Measurements from ENCODE around the gene PRSS23. TPM values are rescaled to one million over a fixed set of nuclear protein-coding genes. Genes with fewer than 3 reads are reported as not detected.

The PRSS23 gene, protein sequence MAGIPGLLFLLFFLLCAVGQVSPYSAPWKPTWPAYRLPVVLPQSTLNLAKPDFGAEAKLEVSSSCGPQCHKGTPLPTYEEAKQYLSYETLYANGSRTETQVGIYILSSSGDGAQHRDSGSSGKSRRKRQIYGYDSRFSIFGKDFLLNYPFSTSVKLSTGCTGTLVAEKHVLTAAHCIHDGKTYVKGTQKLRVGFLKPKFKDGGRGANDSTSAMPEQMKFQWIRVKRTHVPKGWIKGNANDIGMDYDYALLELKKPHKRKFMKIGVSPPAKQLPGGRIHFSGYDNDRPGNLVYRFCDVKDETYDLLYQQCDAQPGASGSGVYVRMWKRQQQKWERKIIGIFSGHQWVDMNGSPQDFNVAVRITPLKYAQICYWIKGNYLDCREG
- total RNA-seq: 1 to 10 TPM; 2.4 to 3.3 TPM
- 33.3 TPM for polyA plus RNA-seq (2013, experiment 1 of 2)
- polyA plus RNA-seq (2013, experiment 2 of 2): 32.0 TPM
- long read RNA-seq, experiment 1: 0 reads
- long read RNA-seq, experiment 2, full-length matches to known transcripts: 6 of 11 reads
- long read RNA-seq, experiment 2, partial matches to known transcripts: 0 of 11 reads
- long read RNA-seq, experiment 2, other reads (novel, unspliced or antisense): 5 of 11 reads
- long read RNA-seq, experiment 3, full-length matches to known transcripts: 22 of 45 reads
- long read RNA-seq, experiment 3, partial matches to known transcripts: 0 of 45 reads
- long read RNA-seq, experiment 3, other reads (novel, unspliced or antisense): 23 of 45 reads
- long read RNA-seq, experiment 4, partial matches to known transcripts: 0 of 2 reads
- long read RNA-seq, experiment 4, other reads (novel, unspliced or antisense): 2 of 2 reads

DNA sequence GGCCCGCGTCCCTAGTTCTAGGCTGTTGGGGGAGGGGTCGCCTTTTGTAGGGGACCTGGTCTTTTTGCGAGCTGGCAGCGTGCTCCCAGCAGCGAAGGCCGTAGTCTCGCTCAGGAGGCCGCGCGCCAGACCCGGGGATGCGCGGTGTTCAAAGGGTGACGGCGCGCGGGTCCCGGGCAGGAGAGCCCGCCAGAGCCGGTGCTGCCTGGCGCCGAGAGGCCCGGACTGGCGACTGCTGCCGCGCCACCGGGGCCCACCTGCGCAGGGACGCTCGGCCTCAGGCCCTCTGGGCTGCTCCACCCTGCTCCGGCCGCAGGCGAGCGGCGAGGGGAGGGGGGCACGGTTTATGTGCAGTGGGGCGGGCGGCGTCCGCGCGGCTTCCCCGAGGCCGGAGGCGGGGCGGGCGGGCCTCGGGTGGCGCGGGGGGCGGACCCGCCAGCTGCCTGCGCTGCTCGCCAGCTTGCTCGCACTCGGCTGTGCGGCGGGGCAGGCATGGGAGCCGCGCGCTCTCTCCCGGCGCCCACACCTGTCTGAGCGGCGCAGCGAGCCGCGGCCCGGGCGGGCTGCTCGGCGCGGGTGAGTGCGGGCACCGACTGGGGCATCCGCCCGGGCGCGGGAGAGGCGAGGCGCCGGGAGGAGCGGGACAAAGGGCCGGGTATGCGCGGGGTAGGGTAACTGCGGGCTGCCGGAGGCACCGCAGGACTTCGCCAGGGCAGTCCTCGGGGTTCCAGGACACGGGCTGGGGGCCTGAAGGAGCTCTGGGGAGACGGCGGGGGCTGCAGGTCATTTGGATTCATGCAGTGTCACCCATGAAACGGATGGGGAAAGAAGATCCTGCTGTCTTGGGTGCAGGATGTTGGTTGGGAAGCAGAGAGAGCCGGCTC lies at the start of gene PRSS23:
Gene PRSS23, plus strand, starts transcription at position 467 of the 884 bp plus-strand sequence. CDS start 7,102 bp downstream, outside the sequence.
- no peak within 1 kb of the TSS for H3K27ac ChIP-seq (ENCODE audit: low read depth, low read length)
- H3K27me3 ChIP-seq (ENCODE audit: control insufficient read depth, insufficient read depth, low read length, poor library complexity, severe bottlenecking): peaks cover 63% of the 10 kb centered on the region
- TF ChIP-seq, protein P1, sequence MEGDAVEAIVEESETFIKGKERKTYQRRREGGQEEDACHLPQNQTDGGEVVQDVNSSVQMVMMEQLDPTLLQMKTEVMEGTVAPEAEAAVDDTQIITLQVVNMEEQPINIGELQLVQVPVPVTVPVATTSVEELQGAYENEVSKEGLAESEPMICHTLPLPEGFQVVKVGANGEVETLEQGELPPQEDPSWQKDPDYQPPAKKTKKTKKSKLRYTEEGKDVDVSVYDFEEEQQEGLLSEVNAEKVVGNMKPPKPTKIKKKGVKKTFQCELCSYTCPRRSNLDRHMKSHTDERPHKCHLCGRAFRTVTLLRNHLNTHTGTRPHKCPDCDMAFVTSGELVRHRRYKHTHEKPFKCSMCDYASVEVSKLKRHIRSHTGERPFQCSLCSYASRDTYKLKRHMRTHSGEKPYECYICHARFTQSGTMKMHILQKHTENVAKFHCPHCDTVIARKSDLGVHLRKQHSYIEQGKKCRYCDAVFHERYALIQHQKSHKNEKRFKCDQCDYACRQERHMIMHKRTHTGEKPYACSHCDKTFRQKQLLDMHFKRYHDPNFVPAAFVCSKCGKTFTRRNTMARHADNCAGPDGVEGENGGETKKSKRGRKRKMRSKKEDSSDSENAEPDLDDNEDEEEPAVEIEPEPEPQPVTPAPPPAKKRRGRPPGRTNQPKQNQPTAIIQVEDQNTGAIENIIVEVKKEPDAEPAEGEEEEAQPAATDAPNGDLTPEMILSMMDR (conservative IDR thresholded peaks at IDR 0.05): no peak
- H3K4me1 Mint-ChIP-seq: peaks cover 33% of the 10 kb centered on the region
- no peaks in the 10 kb centered on the region for H3K36me3 ChIP-seq (ENCODE audit: control insufficient read depth, insufficient read depth, low read length)
- H3K4me3 ChIP-seq (ENCODE audit: low read length): peak within 1 kb of the TSS; percentile 83
- no peaks in the 10 kb centered on the region for H3K36me3 Mint-ChIP-seq (ENCODE audit: low read depth)
- peak; percentile 87 for DNase-seq
- H3K27ac Mint-ChIP-seq: no peak within 1 kb of the TSS
- no peaks in the 10 kb centered on the region for H3K9me3 ChIP-seq (ENCODE audit: control insufficient read depth, low read length)
- peaks cover 87% of the 10 kb centered on the region for H3K27me3 Mint-ChIP-seq (ENCODE audit: insufficient read depth)
- H3K9me3 Mint-ChIP-seq: no peaks in the 10 kb centered on the region
- H3K9ac ChIP-seq (ENCODE audit: extremely low read depth, low read length, poor library complexity, severe bottlenecking): peak within 1 kb of the TSS; percentile 37
- peak within 1 kb of the TSS; percentile 62 for H3K4me3 Mint-ChIP-seq
- WGBS, 2 experiments (ENCODE audit: insufficient coverage in 1 of 2, insufficient read length in 1 of 2): 0% methylated on average over 26 to 97 of the region's 97 CpGs
- peaks cover 23% of the 10 kb centered on the region for H3K4me1 ChIP-seq (ENCODE audit: control insufficient read depth, insufficient read depth, low read length)

DNA sequence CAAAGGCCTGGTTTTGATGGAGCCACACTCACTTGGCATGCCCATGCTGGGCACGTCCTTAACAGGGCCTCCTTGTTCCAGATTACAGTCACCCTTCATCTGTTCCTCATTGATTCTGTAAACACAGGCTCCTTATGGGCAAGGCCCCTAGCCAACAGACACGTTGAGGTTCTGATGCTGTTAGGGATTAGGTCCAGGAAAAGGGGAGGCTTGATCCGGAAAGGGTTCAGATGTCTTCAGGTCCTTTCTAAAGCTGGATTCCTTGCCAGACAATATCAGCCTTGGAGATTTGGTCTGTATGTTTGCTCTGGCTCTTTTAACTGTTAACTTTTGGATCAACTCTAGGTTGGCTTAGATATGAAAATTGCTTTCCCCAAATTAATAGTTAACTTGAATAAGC lies 46.9 kb upstream of the PRSS23 start:
- H3K4me1 ChIP-seq (ENCODE audit: control insufficient read depth, insufficient read depth, low read length): no peaks in the 10 kb centered on the region
- peaks cover under 1% of the 10 kb centered on the region for H3K4me1 Mint-ChIP-seq
- no peaks in the 10 kb centered on the region for H3K36me3 ChIP-seq (ENCODE audit: control insufficient read depth, insufficient read depth, low read length)
- H3K9me3 Mint-ChIP-seq: peaks cover 8% of the 10 kb centered on the region
- no peak overlapping the region for H3K4me3 ChIP-seq (ENCODE audit: low read length)
- TF ChIP-seq, protein P1 (conservative IDR thresholded peaks at IDR 0.05): no peak
- peaks cover 20% of the 10 kb centered on the region for H3K27me3 Mint-ChIP-seq (ENCODE audit: insufficient read depth)
- H3K9ac ChIP-seq (ENCODE audit: extremely low read depth, low read length, poor library complexity, severe bottlenecking): no peak overlapping the region
- no peak overlapping the region for H3K27ac Mint-ChIP-seq
- no peak for DNase-seq
- WGBS, 2 experiments (ENCODE audit: insufficient coverage in 1 of 2, insufficient read length in 1 of 2): 96 to 100% methylated on average over 3 of the region's 3 CpGs
- H3K27ac ChIP-seq (ENCODE audit: low read depth, low read length): no peak overlapping the region
- H3K4me3 Mint-ChIP-seq: no peak overlapping the region
- peaks cover 9% of the 10 kb centered on the region for H3K9me3 ChIP-seq (ENCODE audit: control insufficient read depth, low read length)
- H3K36me3 Mint-ChIP-seq (ENCODE audit: low read depth): no peaks in the 10 kb centered on the region
- H3K27me3 ChIP-seq (ENCODE audit: control insufficient read depth, insufficient read depth, low read length, poor library complexity, severe bottlenecking): peaks cover 17% of the 10 kb centered on the region

DNA sequence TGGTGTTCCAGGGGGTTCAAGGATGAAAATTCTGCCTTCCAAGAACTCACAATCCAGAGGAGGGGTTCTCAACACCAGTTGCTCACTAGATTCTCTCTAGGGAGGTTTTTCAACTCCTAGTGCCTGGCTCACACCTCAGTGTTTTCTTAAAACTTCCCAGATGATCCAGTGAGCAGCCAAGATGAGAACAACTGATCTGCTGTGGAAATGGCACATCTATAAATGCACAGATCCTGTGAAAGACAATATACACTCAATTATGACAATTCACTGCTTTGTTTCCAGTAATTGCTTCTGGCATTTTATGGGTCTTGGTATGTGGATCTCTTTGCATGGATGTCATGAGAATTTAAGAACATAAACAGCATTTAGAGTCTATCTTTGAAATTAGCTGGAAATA lies 45.2 kb upstream of the PRSS23 start:
- peaks cover 10% of the 10 kb centered on the region for H3K9me3 ChIP-seq (ENCODE audit: control insufficient read depth, low read length)
- no peak for DNase-seq
- no peak overlapping the region for H3K4me3 Mint-ChIP-seq
- peaks cover 8% of the 10 kb centered on the region for H3K9me3 Mint-ChIP-seq
- H3K4me1 ChIP-seq (ENCODE audit: control insufficient read depth, insufficient read depth, low read length): no peaks in the 10 kb centered on the region
- TF ChIP-seq, protein P1 (conservative IDR thresholded peaks at IDR 0.05): no peak
- no peak overlapping the region for H3K27ac Mint-ChIP-seq
- H3K36me3 Mint-ChIP-seq (ENCODE audit: low read depth): no peaks in the 10 kb centered on the region
- peaks cover 30% of the 10 kb centered on the region for H3K27me3 Mint-ChIP-seq (ENCODE audit: insufficient read depth)
- no peak overlapping the region for H3K4me3 ChIP-seq (ENCODE audit: low read length)
- no peaks in the 10 kb centered on the region for H3K36me3 ChIP-seq (ENCODE audit: control insufficient read depth, insufficient read depth, low read length)
- no peak overlapping the region for H3K9ac ChIP-seq (ENCODE audit: extremely low read depth, low read length, poor library complexity, severe bottlenecking)
- no peaks in the 10 kb centered on the region for H3K4me1 Mint-ChIP-seq
- no peak overlapping the region for H3K27ac ChIP-seq (ENCODE audit: low read depth, low read length)
- peaks cover 16% of the 10 kb centered on the region for H3K27me3 ChIP-seq (ENCODE audit: control insufficient read depth, insufficient read depth, low read length, poor library complexity, severe bottlenecking)
